HG03045 (cell line): ENCODE data around the gene NIPBL.

ENCODE experiments used
- ATAC-seq: cut with Tn5 transposase; IDR thresholded peaks from one replicate; pipeline ENCODE4 v1.9.1; 2021; ENCODE audit warnings: mild to moderate bottlenecking, moderate library complexity; ENCODE audit not compliant: unreplicated experiment

NIPBL gene

DNA sequence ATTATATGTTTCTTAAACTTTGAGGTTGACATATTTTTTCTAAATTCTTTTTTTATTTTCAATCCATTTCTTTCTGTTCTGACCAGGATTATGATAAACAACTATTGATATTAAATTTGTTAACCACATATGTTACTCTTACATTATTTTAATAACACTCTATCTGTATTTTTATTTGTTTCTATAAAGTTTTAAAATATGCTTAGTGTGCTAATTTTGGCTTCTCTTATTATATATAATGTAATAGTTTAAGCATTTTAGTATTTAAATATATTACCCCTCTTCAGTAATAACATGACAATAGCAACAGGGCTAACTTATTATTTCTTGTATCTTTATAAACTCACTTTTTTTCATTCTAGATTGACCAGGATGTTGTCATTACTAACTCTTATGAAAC, 137.8 kb downstream of the NIPBL start:
- ATAC-seq: no peak

DNA sequence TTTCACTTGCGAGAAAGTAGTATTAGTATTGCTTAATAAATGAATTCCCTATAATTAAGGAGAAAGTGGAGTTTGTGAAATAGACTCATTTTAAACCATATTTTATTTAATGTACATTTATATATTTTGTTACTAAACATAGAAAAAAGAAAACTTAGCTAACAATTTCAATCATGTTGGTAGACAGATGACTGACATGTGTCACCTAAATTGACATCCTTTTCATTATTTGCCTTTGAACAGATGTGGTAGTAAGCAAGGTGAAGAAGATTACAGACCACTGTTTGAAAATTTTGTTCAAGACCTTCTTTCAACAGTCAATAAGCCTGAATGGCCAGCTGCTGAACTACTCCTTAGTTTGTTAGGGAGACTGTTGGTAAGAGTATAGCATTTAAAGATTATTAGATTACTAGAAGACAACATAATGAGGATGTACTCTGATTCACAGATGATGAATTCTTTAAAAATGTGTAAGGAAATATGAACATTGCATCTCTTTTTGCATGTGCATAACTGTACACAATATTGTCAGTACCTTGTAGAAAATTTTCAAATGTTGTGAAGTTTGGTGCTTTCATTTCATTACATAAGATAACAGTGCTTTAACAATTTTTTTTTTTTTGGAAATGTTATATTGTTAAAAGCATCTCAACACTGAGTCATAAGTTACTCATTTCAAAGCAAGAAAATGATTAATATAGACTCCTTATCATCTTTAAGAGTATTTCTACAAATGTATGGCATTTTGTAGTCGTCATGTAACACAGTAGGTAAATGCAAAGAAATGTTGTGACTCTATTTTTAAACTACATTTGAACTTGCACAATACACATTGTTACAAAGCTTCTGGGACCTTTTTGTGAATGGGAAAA, 139.5 kb downstream of the NIPBL start:
- no peak for ATAC-seq

DNA sequence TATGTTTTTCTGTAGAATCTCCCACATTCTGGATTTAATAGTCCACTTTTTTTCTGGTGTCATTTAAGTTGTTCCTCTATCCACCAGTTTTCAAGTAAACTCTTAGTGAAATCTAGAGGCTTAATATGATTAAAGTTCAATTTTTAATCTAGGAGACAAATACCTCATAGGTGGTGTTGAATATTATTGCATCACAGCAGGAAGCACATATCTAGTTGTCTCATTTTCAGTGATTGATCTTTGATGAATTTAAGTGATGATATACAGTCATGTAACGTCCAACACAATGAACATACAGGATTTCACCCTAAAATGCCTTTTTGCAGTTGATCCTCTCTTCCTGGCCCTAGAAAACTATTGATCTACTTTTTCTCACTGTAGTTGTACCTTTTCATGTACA, 152.3 kb downstream of the NIPBL start:
- no peak for ATAC-seq

DNA sequence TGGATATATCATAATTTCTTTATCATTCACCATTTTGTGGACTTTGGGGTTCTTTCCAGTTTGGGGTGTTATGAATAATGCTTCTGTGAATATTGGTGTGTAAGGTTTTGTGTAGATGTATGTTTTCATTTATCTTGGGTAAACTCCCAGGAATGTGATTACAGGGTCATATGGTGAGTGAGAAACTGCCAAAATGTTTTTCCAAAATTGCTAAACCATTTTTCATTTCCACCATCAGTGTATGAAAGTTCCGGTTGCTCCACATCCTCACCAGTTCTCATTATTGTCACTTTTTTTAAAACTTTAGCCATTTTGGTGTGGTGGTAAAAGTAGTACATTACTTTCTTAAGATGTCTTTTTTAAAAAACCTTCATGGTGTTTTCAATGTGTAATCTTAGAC, 152.9 kb downstream of the NIPBL start:
- ATAC-seq: no peak

DNA sequence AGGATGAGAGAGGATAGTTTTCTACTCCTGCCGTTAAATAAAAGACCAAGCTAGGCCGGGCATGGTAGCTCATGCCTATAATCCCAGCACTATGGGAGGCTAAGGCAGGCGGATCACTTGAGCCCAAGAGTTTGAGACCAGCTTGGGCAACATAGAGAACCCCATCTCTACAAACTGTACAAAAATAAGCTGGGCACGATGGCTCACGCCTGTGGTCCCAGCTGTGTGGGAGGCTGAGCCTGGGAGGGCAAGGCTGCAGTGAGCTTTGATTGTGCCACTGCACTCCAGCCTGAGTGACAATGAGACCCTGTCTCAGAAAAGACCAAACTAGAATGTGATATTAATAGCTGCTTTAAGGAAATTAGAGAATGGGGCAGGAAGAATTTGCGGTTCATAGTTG, 158.4 kb downstream of the NIPBL start:
- no peak for ATAC-seq

DNA sequence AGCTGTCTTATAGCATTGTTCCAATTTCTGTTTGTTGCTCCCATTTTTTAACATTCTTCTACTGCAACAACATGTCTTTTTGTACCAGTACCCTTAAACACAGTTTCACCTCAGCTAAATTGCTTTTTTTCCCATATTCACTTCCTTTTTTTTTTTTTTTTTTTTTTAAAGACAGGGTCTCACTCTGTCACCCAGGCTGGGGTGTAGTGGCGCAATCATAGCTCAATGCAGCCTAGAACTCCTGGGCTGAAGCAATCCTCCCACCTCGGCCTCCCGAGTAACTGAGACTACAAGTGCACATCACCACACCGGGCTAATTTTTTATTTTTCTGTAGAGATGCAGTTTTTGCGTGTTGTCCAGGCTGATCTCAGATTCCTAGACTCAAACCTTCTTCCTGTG, 161.3 kb downstream of the NIPBL start:
- no peak for ATAC-seq

DNA sequence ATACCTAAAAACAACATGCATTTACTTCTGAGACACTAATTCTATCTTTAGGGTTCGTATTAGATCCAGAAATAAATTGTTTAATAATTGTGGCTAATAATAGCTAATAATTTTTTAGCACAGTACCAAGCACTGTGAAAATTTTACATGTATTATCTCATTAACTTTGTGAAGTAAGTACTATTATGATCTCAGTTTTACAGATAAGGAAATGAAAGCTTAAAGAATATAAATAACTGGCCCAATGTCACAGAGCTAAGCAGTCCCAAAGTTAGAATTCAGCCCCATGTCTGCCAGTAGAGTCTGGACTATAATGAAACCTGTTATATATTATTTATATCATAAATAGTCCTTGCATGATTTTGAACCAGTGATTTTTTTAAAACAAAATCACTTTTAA, 163.3 kb downstream of the NIPBL start:
- no peak for ATAC-seq

DNA sequence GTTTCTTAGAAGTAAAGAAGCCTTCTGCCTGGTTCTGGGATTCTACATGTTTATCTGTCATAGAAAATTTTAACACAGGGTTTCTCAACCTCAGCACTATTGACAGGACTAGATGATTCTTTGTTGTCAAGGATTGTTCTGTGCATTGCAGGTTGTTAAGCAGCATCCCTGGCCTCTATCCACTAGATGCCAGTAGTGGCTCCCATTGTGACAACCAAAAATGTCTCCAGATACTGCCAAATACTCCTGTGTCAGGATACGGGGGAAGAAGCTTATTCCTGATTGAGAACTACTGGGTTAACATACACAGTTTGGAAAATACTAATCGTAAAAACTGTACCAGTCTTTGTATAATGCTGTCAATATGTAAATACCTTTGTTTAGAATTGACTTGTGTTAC, 167.1 kb downstream of the NIPBL start:
- ATAC-seq: no peak

DNA sequence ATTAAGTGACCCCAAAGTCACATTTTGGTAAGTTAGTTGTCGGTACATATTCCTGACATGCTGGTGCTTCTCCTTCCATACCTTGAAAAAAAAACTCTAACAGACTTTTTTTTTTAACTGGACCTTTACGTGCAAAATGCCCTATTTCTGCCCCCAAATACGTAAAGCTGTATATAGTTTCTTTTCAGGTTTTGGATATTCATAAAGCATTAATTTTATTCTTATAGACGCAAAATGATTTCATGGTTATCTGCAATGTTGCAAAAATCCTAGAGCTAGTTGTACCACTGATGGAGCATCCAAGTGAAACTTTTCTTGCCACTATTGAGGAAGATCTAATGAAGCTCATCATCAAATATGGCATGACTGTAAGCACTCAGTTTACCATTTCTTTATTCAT, 167.6 kb downstream of the NIPBL start:
- ATAC-seq: no peak

DNA sequence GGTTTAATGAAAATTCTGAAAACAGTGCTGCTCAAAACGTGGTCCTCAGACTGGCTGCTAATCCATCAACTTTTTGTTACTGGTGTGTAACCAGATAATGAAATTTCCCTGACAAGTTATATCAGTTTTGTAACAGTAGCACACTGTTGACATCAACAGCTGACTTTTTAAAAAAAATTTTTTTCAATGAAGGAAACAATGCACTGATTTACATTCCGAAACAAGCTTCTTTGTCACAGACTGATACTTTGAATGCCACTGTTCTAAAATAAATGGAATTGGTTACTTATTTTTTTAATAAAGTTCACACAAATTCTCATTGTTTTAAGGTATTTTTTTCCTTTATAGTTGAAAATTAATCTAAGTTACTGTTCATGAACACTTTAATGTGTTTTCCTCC, 169.1 kb downstream of the NIPBL start:
- no peak for ATAC-seq

DNA sequence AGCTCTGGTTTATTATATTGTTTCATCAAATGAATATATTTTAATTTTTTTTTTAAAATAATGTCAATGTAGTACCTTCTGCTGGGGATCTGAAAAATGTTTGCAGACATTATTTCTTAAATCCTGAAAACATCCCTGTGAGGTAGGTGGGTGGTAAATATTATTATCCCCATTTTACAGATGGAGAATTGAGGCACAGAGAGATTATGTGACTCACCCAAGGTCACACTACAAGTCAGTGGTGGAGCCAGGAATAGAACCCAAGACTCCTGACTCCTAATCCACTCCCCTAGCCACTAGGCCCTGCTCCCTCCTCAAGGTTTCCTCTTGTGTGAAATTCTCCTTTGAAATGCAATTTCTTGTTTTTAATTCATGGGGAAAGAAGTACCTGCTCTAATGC, 171.4 kb downstream of the NIPBL start:
- no peak for ATAC-seq

DNA sequence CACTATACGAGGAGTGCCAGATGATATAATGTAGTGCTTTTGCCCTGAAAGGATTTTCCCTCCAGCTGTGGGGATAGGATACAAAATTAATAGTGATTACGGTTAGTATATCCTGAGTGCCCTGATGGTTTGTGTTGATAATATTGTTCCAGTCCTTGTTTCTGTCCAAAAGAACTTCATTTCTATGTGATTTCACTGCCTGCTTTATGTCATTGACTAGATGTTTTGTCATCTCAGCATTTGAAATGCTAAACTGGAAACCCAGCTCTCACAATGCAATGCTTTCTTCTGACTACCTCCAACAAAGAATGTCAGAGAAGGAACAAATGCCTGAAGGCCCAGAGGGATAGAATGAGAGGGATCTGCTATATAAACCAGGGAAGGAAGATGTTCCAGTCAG, 177.8 kb downstream of the NIPBL start:
- no peak for ATAC-seq

DNA sequence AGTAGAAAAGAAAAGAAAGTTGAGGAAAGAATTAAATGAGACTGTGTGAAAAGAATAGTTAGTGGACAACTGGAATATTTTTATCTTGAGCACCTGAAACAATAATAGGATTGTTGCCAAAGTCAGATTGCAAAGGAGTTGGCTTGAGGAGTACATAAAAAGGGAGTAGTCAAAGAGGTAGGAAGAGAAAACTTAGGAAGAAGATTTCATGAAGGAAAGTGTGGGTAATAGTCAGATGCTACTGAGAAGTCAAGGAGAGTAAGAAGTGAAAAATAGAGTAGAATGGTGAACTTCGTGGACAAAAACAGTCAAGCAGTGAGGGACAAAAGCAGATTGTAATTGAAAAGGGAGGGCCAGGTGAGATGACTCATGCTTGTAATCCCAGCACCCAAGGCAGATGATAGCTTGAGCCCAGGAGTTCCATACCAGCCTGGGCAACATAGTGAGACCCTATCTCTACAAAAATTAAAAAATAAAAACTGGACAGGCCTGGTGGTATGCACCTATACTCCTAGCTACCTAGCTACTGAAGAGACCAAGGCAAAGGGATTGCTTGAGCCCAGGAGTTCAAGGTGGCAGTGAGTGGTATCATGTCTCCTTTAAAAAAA, 178.9 kb downstream of the NIPBL start:
- ATAC-seq: no peak

DNA sequence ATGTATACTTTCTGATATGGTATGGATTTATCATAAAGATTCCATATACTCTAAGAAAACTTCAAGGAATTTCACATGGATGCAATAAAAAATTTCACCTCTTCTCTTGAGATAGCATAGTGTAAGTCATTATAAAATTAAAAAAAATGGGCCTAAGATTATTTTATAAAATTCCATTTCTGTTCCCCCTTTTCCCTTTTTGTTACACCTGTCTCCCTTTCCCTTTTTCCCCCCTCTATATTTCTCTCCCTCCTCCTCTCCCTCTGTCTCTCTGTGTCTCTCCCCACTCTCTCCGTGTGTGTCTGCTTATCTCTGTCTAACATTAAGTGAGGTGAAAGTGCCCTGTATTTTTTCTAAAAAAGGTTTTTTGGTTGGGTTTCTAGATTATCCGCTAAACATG, 180.2 kb downstream of the NIPBL start:
- ATAC-seq: no peak

DNA sequence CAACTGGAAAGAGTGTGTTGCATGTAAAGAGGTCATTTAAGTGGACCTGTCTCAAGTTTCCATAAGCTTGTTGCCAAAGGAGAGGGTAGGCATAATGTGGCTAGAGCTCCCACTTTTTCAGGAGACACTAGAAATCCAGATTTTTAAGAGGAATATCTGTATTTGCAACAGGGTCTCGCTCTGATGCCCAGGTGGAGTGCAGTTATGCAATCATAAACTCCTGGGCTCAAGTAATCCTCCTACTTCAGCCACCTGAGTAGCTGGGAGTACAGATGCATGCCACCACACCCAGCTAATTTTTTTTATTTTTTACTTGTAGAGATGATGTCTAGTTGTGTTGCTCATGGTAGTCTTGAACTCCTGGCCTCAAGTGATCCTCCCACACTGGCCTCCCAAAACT, 183.5 kb downstream of the NIPBL start:
- ATAC-seq: no peak

DNA sequence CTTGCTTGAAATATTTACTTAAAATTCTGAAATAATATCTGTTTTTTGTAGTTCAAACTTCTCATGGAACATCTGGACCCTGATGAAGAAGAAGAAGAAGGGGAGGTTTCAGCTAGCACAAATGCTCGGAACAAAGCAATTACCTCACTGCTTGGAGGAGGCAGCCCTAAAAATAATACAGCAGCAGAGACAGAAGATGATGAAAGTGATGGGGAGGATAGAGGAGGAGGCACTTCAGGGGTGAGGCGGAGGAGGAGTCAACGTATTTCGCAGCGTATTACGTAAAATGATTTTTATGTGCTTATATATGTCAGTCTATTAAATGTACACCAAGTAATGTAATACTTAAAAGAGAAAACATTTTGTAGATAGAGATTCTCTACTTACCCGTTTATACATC, 187.2 kb downstream of the NIPBL start:
- ATAC-seq: no peak

DNA sequence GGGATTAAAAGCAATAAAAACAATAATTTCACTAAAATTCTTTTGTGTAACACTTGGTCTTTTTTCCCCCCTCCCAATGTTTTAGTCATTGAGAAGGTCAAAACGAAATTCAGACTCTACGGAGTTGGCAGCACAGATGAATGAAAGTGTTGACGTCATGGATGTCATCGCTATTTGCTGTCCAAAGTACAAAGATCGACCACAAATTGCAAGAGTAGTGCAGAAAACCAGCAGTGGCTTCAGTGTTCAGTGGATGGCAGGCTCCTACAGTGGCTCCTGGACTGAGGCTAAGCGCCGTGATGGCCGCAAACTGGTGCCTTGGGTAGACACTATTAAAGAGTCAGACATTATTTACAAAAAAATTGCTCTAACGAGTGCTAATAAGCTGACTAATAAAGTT, 187.9 kb downstream of the NIPBL start:
- no peak for ATAC-seq

DNA sequence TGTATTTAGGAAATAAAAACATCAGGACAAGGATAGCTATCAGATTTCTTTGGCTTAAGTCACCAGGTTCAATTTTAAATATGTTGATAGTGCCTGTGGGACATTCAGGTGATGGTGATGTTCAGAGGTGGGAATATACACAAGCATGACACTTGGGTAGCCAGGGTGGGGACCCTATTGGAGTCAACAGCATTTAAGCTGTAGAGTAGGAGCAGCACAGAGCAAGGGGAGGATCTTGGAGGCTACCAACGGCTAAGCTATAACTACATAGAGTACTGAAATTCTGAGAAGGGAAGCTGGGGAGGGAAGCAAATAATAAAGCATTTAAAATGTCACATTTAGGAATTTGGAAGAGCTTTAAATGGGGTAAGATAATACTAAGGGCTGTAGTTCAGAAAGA, 194.9 kb downstream of the NIPBL start:
- ATAC-seq: no peak

DNA sequence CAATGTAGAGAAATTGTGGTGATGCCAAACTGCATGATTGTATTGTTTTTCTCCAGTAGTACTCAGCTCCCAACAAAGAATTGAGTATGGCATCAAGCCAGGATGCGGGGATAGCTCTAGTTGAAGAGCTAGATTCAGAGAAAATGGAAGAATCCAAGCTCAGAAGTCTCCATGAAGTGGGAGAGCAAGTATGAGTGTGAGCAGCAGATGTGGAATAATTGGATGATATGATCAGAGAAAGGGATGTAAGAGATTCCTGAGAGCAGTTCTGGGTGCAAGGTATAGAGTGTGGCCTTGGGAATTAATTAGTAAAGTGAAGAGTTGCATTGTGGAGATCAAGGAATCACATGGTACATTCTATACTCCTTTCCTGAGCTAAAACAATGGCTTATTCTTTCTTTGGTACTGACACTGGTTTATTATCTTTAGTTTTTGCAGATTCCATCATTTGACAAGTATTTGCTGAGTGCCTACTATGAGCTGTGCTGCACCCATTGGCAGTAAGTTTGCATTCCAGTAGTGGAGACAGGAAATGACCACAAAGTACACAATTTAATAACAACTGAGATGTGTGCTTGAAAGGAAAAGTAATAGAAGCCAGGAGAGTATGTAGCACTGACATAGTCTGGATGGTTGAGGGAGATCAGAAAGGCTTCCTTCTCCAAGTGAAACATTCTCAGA, 195.5 kb downstream of the NIPBL start:
- ATAC-seq: no peak

DNA sequence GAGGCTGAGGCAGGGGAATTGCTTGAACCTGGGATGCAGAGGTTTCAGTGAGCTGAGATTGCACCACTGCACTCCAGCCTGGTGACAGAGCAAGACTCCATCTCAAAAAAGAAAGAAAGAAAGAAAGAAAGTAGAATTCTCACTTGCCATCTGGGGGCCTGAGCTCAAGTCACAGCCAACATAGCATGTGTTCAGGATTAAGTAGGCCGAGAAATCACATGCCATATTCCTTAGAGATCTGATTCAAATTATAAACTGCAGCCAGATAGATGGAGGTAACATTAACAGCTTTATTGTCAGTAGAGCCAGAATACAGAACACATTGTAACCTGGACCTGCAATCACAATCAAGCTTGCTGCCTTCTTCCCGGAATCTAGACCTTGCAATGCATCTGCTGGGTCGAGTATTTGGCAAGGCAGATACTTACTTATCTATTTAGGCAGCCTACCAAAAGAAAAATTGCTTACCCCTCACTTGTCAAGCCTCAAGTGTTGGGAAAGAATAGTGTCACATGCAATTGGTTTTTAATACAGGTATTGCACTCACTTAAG, 198.9 kb downstream of the NIPBL start:
- no peak for ATAC-seq

DNA sequence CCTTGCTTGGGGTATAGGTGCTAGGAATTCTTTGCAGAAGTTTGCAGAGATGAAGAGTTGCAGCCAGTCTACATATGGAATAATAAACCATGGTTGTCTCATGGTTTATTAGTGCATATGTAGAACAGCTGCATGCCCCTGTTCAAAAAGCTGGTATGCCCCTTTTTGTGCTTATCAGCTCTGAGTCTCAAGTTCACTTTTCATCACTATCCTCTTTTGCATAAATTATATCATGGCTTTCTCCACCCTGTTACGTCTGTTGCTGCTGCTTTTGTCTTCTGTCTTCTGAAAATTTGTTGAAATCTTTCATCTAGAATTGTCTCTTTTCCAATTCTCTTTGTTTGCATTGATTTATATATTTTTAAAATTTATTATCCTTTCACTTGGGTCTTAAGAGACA, 200.6 kb downstream of the NIPBL start:
- ATAC-seq: no peak

DNA sequence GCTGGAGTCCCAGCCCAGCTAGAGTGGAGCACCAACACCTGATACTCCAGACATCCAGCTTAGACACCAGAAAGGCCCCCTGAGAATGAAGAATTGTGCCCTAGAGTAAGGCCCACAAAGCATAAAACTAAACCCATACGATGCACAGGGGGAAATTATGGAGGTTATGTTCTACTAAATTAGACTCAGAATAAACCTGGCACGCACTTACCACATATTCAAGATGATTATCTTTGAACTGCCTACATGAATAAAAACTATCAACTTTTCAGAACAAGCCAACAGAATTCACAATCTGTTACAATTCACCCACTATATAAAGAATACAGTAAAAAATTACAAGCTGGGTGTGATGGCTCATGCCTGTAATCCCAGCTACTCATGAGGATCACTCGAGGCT, 204.1 kb downstream of the NIPBL start:
- ATAC-seq: no peak
